Right lobe of liver (tissue), 6 donors: Measurements from ENCODE around the gene BSPRY. TPM values are rescaled to one million over a fixed set of nuclear protein-coding genes. Genes with fewer than 3 reads are reported as not detected.
"Not testable (repeated sequence)": the region's sequence is repeated elsewhere in the genome, so short reads cannot be mapped to it uniquely, and the experiment has no call there.

ENCODE experiments used
- ATAC-seq, 4 donors: fragments of 200-7000 bp; cut with Tn5 transposase; one replicate each; pipeline ENCODE4 v1.9.1; 2020; ENCODE audit warnings: mild to moderate bottlenecking in 4 of 4, moderate library complexity in 4 of 4
- DNase-seq, 3 donors: peaks; one replicate each; pipeline ENCODE4 v3.0.0-alpha.2; 2020
- H3K27ac ChIP-seq, 3 donors: fragments of 200-600 bp; one replicate each; pipeline ENCODE4 v1.8.0; 2022
- H3K27me3 ChIP-seq, 2 donors: fragments of 200-600 bp; one replicate each; pipeline ENCODE4 v1.8.0; 2022
- H3K36me3 ChIP-seq, 4 donors: fragments of 200-600 bp; sonication (generic) in 1 of 4; one replicate each; pipeline versions ENCODE4 v1.5.1 to v1.8.0; 2017 to 2022; ENCODE audit warnings: control low read depth in 1 of 4
- H3K4me1 ChIP-seq, 4 donors: fragments of 200-600 bp; sonication (generic) in 1 of 4; one replicate each; pipeline versions ENCODE4 v1.5.1 to v1.8.0; 2017 to 2022; ENCODE audit warnings: control low read depth in 1 of 4
- H3K4me3 ChIP-seq, 3 donors: fragments of 200-600 bp; one replicate each; pipeline ENCODE4 v1.8.0; 2022
- H3K9me3 ChIP-seq, 4 donors: fragments of 200-600 bp; sonication (generic) in 1 of 4; one replicate each; pipeline versions ENCODE4 v1.5.1 to v1.8.0; 2017 to 2022; ENCODE audit warnings: control low read depth in 1 of 4
- CTCF ChIP-seq, 4 donors: fragments of 200-600 bp in 3 of 4; fragments of 450-650 bp in 1 of 4; IDR thresholded peaks; one replicate each; pipeline versions ENCODE4 v1.5.1 to v1.8.0; 2016 to 2022; ENCODE audit warnings: antibody characterized with exemption in 4 of 4, mild to moderate bottlenecking in 2 of 4
- POLR2A ChIP-seq: fragments of 450-650 bp; IDR thresholded peaks from one replicate; pipeline ENCODE4 v1.6.1; 2017; ENCODE audit warnings: antibody characterized with exemption, mild to moderate bottlenecking
- WGBS: methylation state at CpG from one replicate; pipeline ENCODE4 v1.1.6; 2018; ENCODE audit warnings: low coverage, low lambda C conversion rate; ENCODE audit not compliant: insufficient coverage; ENCODE audit errors: missing lambda C conversion rate; 5-methylcytosine and 5-hydroxymethylcytosine counted together
- intact Hi-C, 2 donors: fragments of 100-400 bp; cut with DNase I; formaldehyde crosslinking; loops; one replicate each; pipeline versions ENCODE4 v1.11.2 to v1.14.1; 2022
- total RNA-seq, 6 experiments: library from RNA; depleted of rRNA in 2 of 6; stranded (reverse); fragments of >200 nt in 2 of 6; fragmentation: NEBNext Ultra II Directional in 3 of 6; extraction: Animal tissue kit (Norgen Biotek cat#: 25700) in 3 of 6; gene quantifications; one replicate each; pipeline versions ENCODE4 v1.1.0 to v1.2.4, GENCODE V29; 2016 to 2023
- donor health status: DM: no; HTN: yes; CAD: no.
- donor health status: DM: no; HTN: no; CAD: no.
- donor health status: DM: no; HTN: no; CAD: no.
- donor health status: DM: no; HTN: yes; CAD: no.
- donor health status: DM: no; HTN: yes; CAD: no.

BSPRY gene
- total RNA-seq, 6 experiments from 2014 or later: 0.24 to 1.4 (median 0.78) TPM

- no peaks in the 10 kb centered on the region for H3K27me3 ChIP-seq
- peaks cover 0 to 20% (median 6%) of the 10 kb centered on the region in 4 donors for H3K4me1 ChIP-seq
- no peak for DNase-seq
- H3K27ac ChIP-seq: no peak overlapping the region
- no peak for TF ChIP-seq POLR2A
- no peak for TF ChIP-seq CTCF (IDR thresholded peaks at IDR 0.05)
- intact Hi-C loops: no loop called here
- ATAC-seq: no peak
- no peaks in the 10 kb centered on the region for H3K36me3 ChIP-seq
- no peaks in the 10 kb centered on the region for H3K9me3 ChIP-seq
- 50% methylated on average over 1 of the region's 1 CpG for WGBS
- no peak overlapping the region for H3K4me3 ChIP-seq
Observed at GRCh38 chr9:113364951-113365350, 15.6 kb downstream of the BSPRY start.

GRCh38 chr9:113365652-113366051, 16.3 kb downstream of the BSPRY start:
- intact Hi-C loops: not testable (repeated sequence)

GRCh38 chr9:113368348-113368981, 19.1 kb downstream of the BSPRY start:
- H3K9me3 ChIP-seq: no peaks in the 10 kb centered on the region
- H3K4me3 ChIP-seq: no peak overlapping the region
- no peaks in the 10 kb centered on the region for H3K27me3 ChIP-seq
- intact Hi-C loops: no loop called here
- H3K36me3 ChIP-seq: peaks cover 0 to 7% (median 2%) of the 10 kb centered on the region in 4 donors
- TF ChIP-seq POLR2A (no peak), CTCF (IDR thresholded peaks at IDR 0.05) (no peak)
- ATAC-seq (no peak), DNase-seq (no peak)
- H3K27ac ChIP-seq: no peak overlapping the region
- peaks cover 0 to 24% (median 6%) of the 10 kb centered on the region in 4 donors for H3K4me1 ChIP-seq
- WGBS: 68% methylated on average over 5 of the region's 5 CpGs

More at GRCh38 chr9:113365652-113366051, 16.3 kb downstream of the BSPRY start:
- not testable (repeated sequence) for H3K27ac ChIP-seq, H3K36me3 ChIP-seq, DNase-seq, H3K4me3 ChIP-seq, ATAC-seq, H3K27me3 ChIP-seq, H3K9me3 ChIP-seq
- WGBS: 43% methylated on average over 2 of the region's 3 CpGs
- peaks cover 0 to 22% (median 6%) of the 10 kb centered on the region in 4 donors for H3K4me1 ChIP-seq

- peaks cover 0 to 14% (median 6%) of the 10 kb centered on the region in 4 donors for H3K36me3 ChIP-seq
- DNase-seq (peak; percentile 79 to 95 (median 92)), ATAC-seq (peak; percentile 88 to 92 (median 88))
- peaks cover 0 to 31% (median 7%) of the 10 kb centered on the region in 4 donors for H3K4me1 ChIP-seq
- intact Hi-C loops: no loop called here
- TF ChIP-seq CTCF (IDR thresholded peaks at IDR 0.05): no peak
- TF ChIP-seq POLR2A: no peak
- no peaks in the 10 kb centered on the region for H3K27me3 ChIP-seq
- peak overlapping the region in 2 of 3 donors; percentile 24 to 38 for H3K27ac ChIP-seq
- H3K9me3 ChIP-seq: no peaks in the 10 kb centered on the region
- H3K4me3 ChIP-seq: no peak overlapping the region
- WGBS: 38% methylated on average over 12 of the region's 13 CpGs
Observed at GRCh38 chr9:113368982-113369854, 19.9 kb downstream of the BSPRY start.

GRCh38 chr9:113369855-113370140, 20.5 kb downstream of the BSPRY start:
- Histone ChIP-seq H3K4me3 (no peak overlapping the region), H3K36me3 (peaks cover 0 to 20% (median 8%) of the 10 kb centered on the region in 4 donors), H3K27ac (peak overlapping the region in 1 of 3 donors; percentile 36), H3K9me3 (no peaks in the 10 kb centered on the region), H3K4me1 (peaks cover 0 to 37% (median 10%) of the 10 kb centered on the region in 4 donors), H3K27me3 (no peaks in the 10 kb centered on the region)
- TF ChIP-seq CTCF (IDR thresholded peaks at IDR 0.05): no peak
- TF ChIP-seq POLR2A: no peak
- DNase-seq (no peak), ATAC-seq (no peak)
- WGBS: 48% methylated on average over 5 of the region's 11 CpGs
- intact Hi-C loops: no loop called here
